ENCODE results near the gene CNTD1. TPM values are rescaled to one million over a fixed set of nuclear protein-coding genes. Genes with fewer than 3 reads are reported as not detected.

CNTD1 gene
- total RNA-seq, 2 experiments from 2014 or later = 0.06 TPM; not detected in 1

GRCh38 chr17:42835732-42836131, 37.1 kb downstream of the CNTD1 start:
- TF ChIP-seq CTCF (conservative IDR thresholded peaks at IDR 0.05; ENCODE audit: low read length) (no peak), EZH2phosphoT487 (IDR thresholded peaks at IDR 0.05; ENCODE audit: borderline replicate concordance, low read depth, low read length) (no peak)
- H3K4me1 ChIP-seq (ENCODE audit: insufficient read depth, low read length, poor library complexity, severe bottlenecking) = peaks cover 15% of the 10 kb centered on the region
- no peak overlapping the region for H2AFZ ChIP-seq (ENCODE audit: low read length)
- no peaks in the 10 kb centered on the region for H3K9me2 ChIP-seq (ENCODE audit: insufficient read depth, low read length)
- H4K20me1 ChIP-seq (ENCODE audit: insufficient read depth, low read length) = peaks cover 8% of the 10 kb centered on the region; the same call in 1 of the 2 replicates
- no peaks in the 10 kb centered on the region for H3K9me3 ChIP-seq (ENCODE audit: low read length)
- ChIA-PET POLR2A (interaction anchor here (0.5 kb wide), 1 partner anchor 125 kb away, joined by 8 read pairs; no protein-coding TSS in a partner anchor), CTCF (ENCODE audit: unreplicated experiment) (no interaction called here)
- peaks cover 43% of the 10 kb centered on the region for H3K79me2 ChIP-seq (ENCODE audit: insufficient read depth, low read depth, low read length)
- H3K4me3 ChIP-seq (ENCODE audit: low read depth, low read length, poor library complexity, severe bottlenecking) = no peak overlapping the region
- H3K36me3 ChIP-seq (ENCODE audit: insufficient read depth, low read length) = peaks cover 67% of the 10 kb centered on the region
- intact Hi-C loops (cut with micrococcal nuclease; ENCODE audit: unreplicated experiment) = no loop called here
- BruUV-seq (replicated peaks) = no TSS peak
- no peak overlapping the region for H3K4me2 ChIP-seq (ENCODE audit: low read length)
- H3K27ac ChIP-seq (ENCODE audit: low read depth, low read length, poor library complexity, severe bottlenecking) = no peak overlapping the region
- no peak for DNase-seq (ENCODE audit: low spot score)

- intact Hi-C loops (cut with micrococcal nuclease; ENCODE audit: unreplicated experiment) = loop anchor here (2.0 kb wide), 1 partner anchor 95 kb away; no protein-coding TSS in a partner anchor
- TSS peak; percentile 59 for BruUV-seq (replicated peaks)
- Histone ChIP-seq H3K4me2 (ENCODE audit: low read length) (no peak overlapping the region), H2AFZ (ENCODE audit: low read length) (no peak overlapping the region), H3K79me2 (ENCODE audit: insufficient read depth, low read depth, low read length) (no peaks in the 10 kb centered on the region), H3K9me3 (ENCODE audit: low read length) (no peaks in the 10 kb centered on the region), H3K27ac (ENCODE audit: low read depth, low read length, poor library complexity, severe bottlenecking) (no peak overlapping the region), H3K4me1 (ENCODE audit: insufficient read depth, low read length, poor library complexity, severe bottlenecking) (no peaks in the 10 kb centered on the region), H3K4me3 (ENCODE audit: low read depth, low read length, poor library complexity, severe bottlenecking) (no peak overlapping the region), H3K36me3 (ENCODE audit: insufficient read depth, low read length) (peaks cover 88% of the 10 kb centered on the region), H3K9me2 (ENCODE audit: insufficient read depth, low read length) (no peaks in the 10 kb centered on the region), H4K20me1 (ENCODE audit: insufficient read depth, low read length) (no peaks in the 10 kb centered on the region)
- POLR2A ChIA-PET = no interaction called here
- no peak for DNase-seq (ENCODE audit: low spot score)
- no peak for TF ChIP-seq CTCF (conservative IDR thresholded peaks at IDR 0.05; ENCODE audit: low read length)
- no peak for TF ChIP-seq EZH2phosphoT487 (IDR thresholded peaks at IDR 0.05; ENCODE audit: borderline replicate concordance, low read depth, low read length)
- CTCF ChIA-PET (ENCODE audit: unreplicated experiment) = no interaction called here
Measured at GRCh38 chr17:42841975-42842685, 43.5 kb downstream of the CNTD1 start.

GRCh38 chr17:42843358-42843934, 44.8 kb downstream of the CNTD1 start:
- Histone ChIP-seq H3K4me3 (ENCODE audit: low read depth, low read length, poor library complexity, severe bottlenecking) (no peak overlapping the region), H3K4me1 (ENCODE audit: insufficient read depth, low read length, poor library complexity, severe bottlenecking) (no peaks in the 10 kb centered on the region), H3K4me2 (ENCODE audit: low read length) (no peak overlapping the region), H3K27ac (ENCODE audit: low read depth, low read length, poor library complexity, severe bottlenecking) (no peak overlapping the region), H2AFZ (ENCODE audit: low read length) (no peak overlapping the region), H4K20me1 (ENCODE audit: insufficient read depth, low read length) (no peaks in the 10 kb centered on the region), H3K9me3 (ENCODE audit: low read length) (no peaks in the 10 kb centered on the region), H3K79me2 (ENCODE audit: insufficient read depth, low read depth, low read length) (no peaks in the 10 kb centered on the region), H3K36me3 (ENCODE audit: insufficient read depth, low read length) (peaks cover 74% of the 10 kb centered on the region), H3K9me2 (ENCODE audit: insufficient read depth, low read length) (no peaks in the 10 kb centered on the region)
- no TSS peak for BruUV-seq (replicated peaks)
- ChIA-PET POLR2A (no interaction called here), CTCF (ENCODE audit: unreplicated experiment) (no interaction called here)
- intact Hi-C loops (cut with micrococcal nuclease; ENCODE audit: unreplicated experiment) = loop anchor here (1.0 to 2.0 kb wide), 2 partner anchors 86 to 93 kb away; no protein-coding TSS in a partner anchor
- peak; percentile 56 for DNase-seq (ENCODE audit: low spot score)
- peak; percentile 85 for TF ChIP-seq CTCF (conservative IDR thresholded peaks at IDR 0.05; ENCODE audit: low read length)
- TF ChIP-seq EZH2phosphoT487 (IDR thresholded peaks at IDR 0.05; ENCODE audit: borderline replicate concordance, low read depth, low read length) = no peak

Measured in OCI-LY7 (cell line).